Measurements from ENCODE around the gene COPB1.

DNA sequence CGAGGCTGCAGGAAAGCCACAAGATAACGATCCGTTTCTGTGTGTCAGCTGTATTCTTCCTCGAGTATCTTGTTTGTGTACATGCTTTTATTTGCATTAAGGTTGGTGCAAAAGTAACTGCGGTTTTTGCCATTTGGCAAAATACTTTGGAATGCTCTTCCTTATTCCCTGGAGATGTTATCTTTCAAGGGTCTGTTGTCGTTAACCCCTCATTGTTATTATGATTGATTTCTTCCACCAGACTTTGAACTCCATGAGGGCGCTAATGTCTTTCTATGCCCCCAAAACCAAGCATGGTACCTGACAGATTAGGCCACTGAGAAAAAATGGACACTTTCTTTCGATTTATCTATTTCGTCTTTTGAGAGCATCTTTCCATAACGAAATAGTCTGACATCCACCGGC, 21.1 kb upstream of the COPB1 start:
- no peak for TF ChIP-seq CTCF (IDR thresholded peaks at IDR 0.05)
- no peak for TF ChIP-seq POLR2A (IDR thresholded peaks at IDR 0.05)
